KMS-11 (cell line): ENCODE data around the gene VENTX.

Experiments used
- H2AFZ ChIP-seq: fragments of 200-600 bp; sonication (generic); 2 replicates; pipeline ENCODE4 v1.6.1; 2016; ENCODE audit warnings: antibody characterized with exemption, mixed run types, low read depth
- H3K27ac ChIP-seq: fragments of 200-600 bp; sonication (generic); 2 replicates; pipeline ENCODE4 v1.6.1; 2016; ENCODE audit warnings: mild to moderate bottlenecking, mixed run types
- H3K27me3 ChIP-seq: fragments of 200-600 bp; sonication (generic); 2 replicates; pipeline ENCODE4 v1.6.1; 2017; ENCODE audit warnings: mild to moderate bottlenecking, low read depth, mixed run types, moderate library complexity; ENCODE audit not compliant: insufficient read depth
- H3K36me3 ChIP-seq: fragments of 200-600 bp; sonication (generic); 2 replicates; pipeline ENCODE4 v1.6.1; 2017; ENCODE audit warnings: mild to moderate bottlenecking, mixed run types; ENCODE audit not compliant: insufficient read depth
- H3K4me1 ChIP-seq: fragments of 200-600 bp; sonication (generic); 2 replicates; pipeline ENCODE4 v1.6.1; 2016; ENCODE audit warnings: mild to moderate bottlenecking, low read depth, mixed run types; ENCODE audit not compliant: poor library complexity, severe bottlenecking
- H3K4me2 ChIP-seq: fragments of 200-600 bp; sonication (generic); 2 replicates; pipeline ENCODE4 v1.7.0; 2016; ENCODE audit warnings: mild to moderate bottlenecking, mixed run types
- H3K4me3 ChIP-seq: fragments of 200-600 bp; sonication (generic); IDR thresholded peaks from 2 replicates; pipeline ENCODE4 v1.6.1; 2017; ENCODE audit warnings: low read depth, low read length, mixed read lengths; ENCODE audit not compliant: insufficient read depth
- H3K79me2 ChIP-seq: fragments of 200-600 bp; sonication (generic); 2 replicates; pipeline ENCODE4 v1.6.1; 2016; ENCODE audit warnings: low read depth, mixed run types; ENCODE audit not compliant: insufficient read depth
- H3K9ac ChIP-seq: fragments of 200-600 bp; sonication (generic); 2 replicates; pipeline ENCODE4 v1.6.1; 2016; ENCODE audit warnings: mild to moderate bottlenecking, mixed run types
- H4K20me1 ChIP-seq: fragments of 200-600 bp; sonication (generic); 2 replicates; pipeline ENCODE4 v1.6.1; 2016; ENCODE audit warnings: mild to moderate bottlenecking, mixed run types; ENCODE audit not compliant: insufficient read depth
- CTCF ChIP-seq: fragments of 200-600 bp; sonication (generic); conservative IDR thresholded peaks from 2 replicates; pipeline ENCODE4 v1.6.1; 2017; ENCODE audit warnings: low read depth, mild to moderate bottlenecking, antibody characterized with exemption, low read length, moderate library complexity, mixed read lengths

Gene VENTX

GRCh38 chr10:133216776-133217175, 20.9 kb upstream of the VENTX start:
- Histone ChIP-seq H3K9ac (no peak overlapping the region), H3K4me1 (no peaks in the 10 kb centered on the region), H4K20me1 (no peaks in the 10 kb centered on the region), H3K27ac (no peak overlapping the region), H2AFZ (no peak overlapping the region), H3K4me3 (no peak overlapping the region), H3K36me3 (no peaks in the 10 kb centered on the region), H3K4me2 (no peak overlapping the region), H3K79me2 (no peaks in the 10 kb centered on the region), H3K27me3 (peaks cover 25% of the 10 kb centered on the region)
- TF ChIP-seq CTCF, result no peak

- H3K4me1 ChIP-seq, result no peaks in the 10 kb centered on the region
- H3K27ac ChIP-seq, result no peak overlapping the region
- no peaks in the 10 kb centered on the region for H3K79me2 ChIP-seq
- no peak for TF ChIP-seq CTCF
- peaks cover 22% of the 10 kb centered on the region for H3K27me3 ChIP-seq
- no peak overlapping the region for H3K4me2 ChIP-seq
- H3K4me3 ChIP-seq, result no peak overlapping the region
- no peaks in the 10 kb centered on the region for H4K20me1 ChIP-seq
- H3K9ac ChIP-seq, result no peak overlapping the region
- no peaks in the 10 kb centered on the region for H3K36me3 ChIP-seq
- no peak overlapping the region for H2AFZ ChIP-seq
Observed at GRCh38 chr10:133217800-133218589, 19.7 kb upstream of the VENTX start.

- Histone ChIP-seq H3K9ac (no peak overlapping the region), H2AFZ (no peak overlapping the region), H3K27ac (no peak overlapping the region), H3K27me3 (peaks cover 21% of the 10 kb centered on the region), H3K4me1 (no peaks in the 10 kb centered on the region), H3K36me3 (no peaks in the 10 kb centered on the region), H3K4me2 (no peak overlapping the region), H3K4me3 (no peak overlapping the region), H3K79me2 (no peaks in the 10 kb centered on the region), H4K20me1 (no peaks in the 10 kb centered on the region)
- TF ChIP-seq CTCF, result no peak
Observed at GRCh38 chr10:133218891-133219290, 18.8 kb upstream of the VENTX start.

- Histone ChIP-seq H3K27me3 (peaks cover 30% of the 10 kb centered on the region), H3K4me1 (no peaks in the 10 kb centered on the region), H3K36me3 (no peaks in the 10 kb centered on the region), H3K4me3 (no peak overlapping the region), H3K27ac (no peak overlapping the region), H4K20me1 (no peaks in the 10 kb centered on the region), H3K79me2 (no peaks in the 10 kb centered on the region), H3K9ac (no peak overlapping the region), H3K4me2 (no peak overlapping the region), H2AFZ (no peak overlapping the region)
- no peak for TF ChIP-seq CTCF
Observed at GRCh38 chr10:133219782-133220181, 17.9 kb upstream of the VENTX start.
